NT2/D1 (cell line): ENCODE measurements around the gene PAK5.
A peak's percentile ranks its signal among the peaks of the same experiment; 100 is the strongest.

Experiments used
- DNase-seq: peaks from one replicate; pipeline ENCODE4 v3.0.0-alpha.2; 2011; ENCODE audit warnings: low read depth, low spot score
- H3K27me3 ChIP-seq: 2 replicates; pipeline ENCODE4 v1.6.0; 2011; ENCODE audit warnings: mild to moderate bottlenecking; ENCODE audit not compliant: insufficient read length, insufficient read depth
- H3K36me3 ChIP-seq: 2 replicates; pipeline ENCODE4 v1.6.1; 2011; ENCODE audit warnings: mild to moderate bottlenecking, low read length, mixed read lengths; ENCODE audit not compliant: insufficient read depth, insufficient read length
- H3K4me1 ChIP-seq: 2 replicates; pipeline ENCODE4 v1.5.1; 2011; ENCODE audit not compliant: insufficient read depth, insufficient read length
- H3K4me3 ChIP-seq: 2 replicates; pipeline ENCODE4 v1.5.1; 2011; ENCODE audit warnings: low read depth; ENCODE audit not compliant: insufficient read length
- H3K9ac ChIP-seq: 2 replicates; pipeline ENCODE4 v1.6.0; 2011; ENCODE audit warnings: low read depth; ENCODE audit not compliant: insufficient read length
- H3K9me3 ChIP-seq: 2 replicates; pipeline ENCODE4 v1.5.1; 2011; ENCODE audit warnings: mild to moderate bottlenecking, low read length; ENCODE audit not compliant: insufficient read depth
- SUZ12 ChIP-seq: IDR thresholded peaks from 2 replicates; pipeline ENCODE4 v1.6.1; 2011; ENCODE audit not compliant: insufficient read length, insufficient read depth; ENCODE audit errors: extremely low read depth
- YY1 ChIP-seq: IDR thresholded peaks from 2 replicates; pipeline ENCODE4 v1.6.1; 2011; ENCODE audit not compliant: insufficient read length, insufficient read depth
- ZNF274 ChIP-seq: IDR thresholded peaks from 2 replicates; pipeline ENCODE4 v1.6.1; 2011; ENCODE audit warnings: mild to moderate bottlenecking, low read depth, low read length

The PAK5 gene

DNA sequence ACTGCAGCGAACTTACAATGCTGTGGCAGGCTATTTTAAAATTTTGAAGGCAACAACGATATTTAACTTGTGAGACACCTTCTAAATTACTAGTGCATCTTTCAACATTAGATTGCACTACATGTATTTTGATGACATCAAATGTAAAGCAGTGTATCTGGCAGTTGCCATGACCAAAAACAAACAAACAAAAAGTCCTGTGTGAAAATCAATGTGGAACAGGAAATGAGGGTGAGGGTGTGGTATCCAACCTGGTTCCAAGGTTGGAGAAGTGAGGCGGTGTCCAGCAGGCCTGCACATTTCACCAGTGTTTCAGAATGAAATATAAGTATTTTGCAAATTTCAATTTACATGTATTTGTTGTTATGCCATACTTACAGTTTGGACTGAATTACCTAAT lies 212.5 kb downstream of the PAK5 start:
- Histone ChIP-seq H3K9ac (no peak overlapping the region), H3K4me1 (no peaks in the 10 kb centered on the region), H3K9me3 (0 out of 2 replicates have a peak, but pooled peaks cover 9% of the 10 kb centered on the region), H3K36me3 (no peaks in the 10 kb centered on the region), H3K27me3 (no peaks in the 10 kb centered on the region), H3K4me3 (no peak overlapping the region)
- TF ChIP-seq YY1 (no peak), ZNF274 (no peak), SUZ12 (no peak)
- no peak for DNase-seq

GRCh38 chr20:9617940-9618339 lies 220.9 kb downstream of the PAK5 start:
- DNase-seq = peak; percentile 28
- no peaks in the 10 kb centered on the region for H3K9me3 ChIP-seq
- H3K4me1 ChIP-seq = no peaks in the 10 kb centered on the region
- H3K27me3 ChIP-seq = no peaks in the 10 kb centered on the region
- H3K9ac ChIP-seq = no peak overlapping the region
- no peaks in the 10 kb centered on the region for H3K36me3 ChIP-seq
- H3K4me3 ChIP-seq = no peak overlapping the region
- TF ChIP-seq YY1 (no peak), ZNF274 (no peak), SUZ12 (no peak)

- TF ChIP-seq SUZ12 (no peak), YY1 (no peak), ZNF274 (no peak)
These were observed 221.9 kb downstream of the PAK5 start for GRCh38 chr20:9616833-9617461.

DNA sequence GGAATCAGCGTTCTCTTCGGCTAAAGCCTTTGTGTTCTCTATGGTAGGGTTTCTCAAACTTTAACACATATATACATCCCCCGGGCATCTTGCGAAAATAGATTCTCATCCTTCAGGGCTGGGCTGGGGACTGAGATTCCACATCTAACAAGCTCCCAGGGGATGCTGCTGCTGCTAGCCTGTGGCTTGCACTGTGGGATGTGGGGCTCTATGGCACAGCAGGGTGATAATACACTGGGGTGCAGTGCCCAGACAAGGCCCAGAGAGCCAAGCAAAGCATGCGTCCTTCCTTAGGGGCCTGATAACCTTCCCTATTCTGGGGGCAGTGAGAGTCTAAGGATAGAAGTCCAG lies 222.4 kb downstream of the PAK5 start:
- TF ChIP-seq ZNF274 (no peak), YY1 (no peak), SUZ12 (no peak)
- no peak for DNase-seq
- H3K9ac ChIP-seq = no peak overlapping the region
- no peaks in the 10 kb centered on the region for H3K4me1 ChIP-seq
- H3K27me3 ChIP-seq = no peaks in the 10 kb centered on the region
- no peak overlapping the region for H3K4me3 ChIP-seq
- no peaks in the 10 kb centered on the region for H3K9me3 ChIP-seq
- H3K36me3 ChIP-seq = no peaks in the 10 kb centered on the region

More at GRCh38 chr20:9616833-9617461, 221.9 kb downstream of the PAK5 start:
- DNase-seq = peak; percentile 47
- no peak overlapping the region for H3K4me3 ChIP-seq
- no peaks in the 10 kb centered on the region for H3K9me3 ChIP-seq
- no peaks in the 10 kb centered on the region for H3K4me1 ChIP-seq
- no peak overlapping the region for H3K9ac ChIP-seq
- H3K27me3 ChIP-seq = no peaks in the 10 kb centered on the region
- no peaks in the 10 kb centered on the region for H3K36me3 ChIP-seq

GRCh38 chr20:9615766-9616454 lies 223.0 kb downstream of the PAK5 start:
- DNase-seq = no peak
- H3K9ac ChIP-seq = no peak overlapping the region

DNA sequence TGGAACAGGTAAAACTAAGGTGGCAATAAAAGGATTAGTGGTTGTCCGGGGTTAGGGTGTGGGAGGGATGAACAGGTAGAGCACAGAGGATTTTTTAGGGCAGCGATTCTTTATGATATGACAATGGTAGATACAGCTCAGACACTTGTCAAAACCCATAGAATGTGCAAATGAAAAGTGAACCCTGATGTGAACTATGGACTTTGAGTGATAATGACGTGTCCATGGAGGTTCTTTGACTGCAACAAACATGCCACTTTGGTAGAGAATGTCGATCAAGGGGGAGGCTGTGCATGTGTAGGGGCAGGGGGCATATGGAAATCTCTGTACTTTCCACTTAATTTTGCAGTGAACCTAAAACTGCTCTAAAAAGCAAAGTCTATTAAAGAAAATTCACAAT lies 223.8 kb downstream of the PAK5 start:
- Histone ChIP-seq H3K9me3 (no peaks in the 10 kb centered on the region), H3K4me3 (no peak overlapping the region), H3K4me1 (no peaks in the 10 kb centered on the region), H3K36me3 (no peaks in the 10 kb centered on the region), H3K9ac (no peak overlapping the region), H3K27me3 (no peaks in the 10 kb centered on the region)
- DNase-seq = no peak
- TF ChIP-seq YY1 = no peak
- TF ChIP-seq SUZ12 = no peak
- no peak for TF ChIP-seq ZNF274

More at GRCh38 chr20:9615766-9616454, 223.0 kb downstream of the PAK5 start:
- no peak overlapping the region for H3K4me3 ChIP-seq
- TF ChIP-seq SUZ12 = no peak
- no peak for TF ChIP-seq ZNF274
- TF ChIP-seq YY1 = no peak
- no peaks in the 10 kb centered on the region for H3K36me3 ChIP-seq
- no peaks in the 10 kb centered on the region for H3K27me3 ChIP-seq
- H3K9me3 ChIP-seq = no peaks in the 10 kb centered on the region
- H3K4me1 ChIP-seq = no peaks in the 10 kb centered on the region

DNA sequence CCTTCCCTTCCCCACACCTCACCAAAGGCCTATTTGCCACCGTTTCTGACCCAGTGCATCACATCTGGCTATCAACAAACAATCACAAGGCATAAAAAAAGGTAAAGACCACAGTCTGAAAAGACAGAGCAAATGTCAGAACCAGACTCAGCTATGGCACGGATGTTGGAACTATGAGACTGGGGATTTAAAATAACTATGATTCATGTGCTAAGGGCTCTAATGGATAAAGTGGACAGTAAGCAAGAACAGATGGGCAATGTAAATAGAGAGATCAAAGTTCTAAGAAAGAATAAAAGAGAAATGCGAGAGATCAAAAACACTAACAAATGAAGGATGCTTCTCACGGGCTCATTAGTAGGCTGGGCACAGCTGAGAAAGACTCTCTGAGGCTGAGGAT lies 225.0 kb downstream of the PAK5 start:
- H3K4me1 ChIP-seq = no peaks in the 10 kb centered on the region
- TF ChIP-seq YY1 (no peak), ZNF274 (no peak), SUZ12 (no peak)
- H3K9ac ChIP-seq = no peak overlapping the region
- DNase-seq = no peak
- H3K9me3 ChIP-seq = no peaks in the 10 kb centered on the region
- H3K27me3 ChIP-seq = no peaks in the 10 kb centered on the region
- no peaks in the 10 kb centered on the region for H3K36me3 ChIP-seq
- H3K4me3 ChIP-seq = no peak overlapping the region
